GM18502 (cell line): Measurements from ENCODE around the gene TLE4.

Experiments
- ATAC-seq: cut with Tn5 transposase; IDR thresholded peaks from one replicate; pipeline ENCODE4 v1.9.1; 2021; ENCODE audit warnings: mild to moderate bottlenecking; ENCODE audit not compliant: unreplicated experiment, poor library complexity

The TLE4 gene

DNA sequence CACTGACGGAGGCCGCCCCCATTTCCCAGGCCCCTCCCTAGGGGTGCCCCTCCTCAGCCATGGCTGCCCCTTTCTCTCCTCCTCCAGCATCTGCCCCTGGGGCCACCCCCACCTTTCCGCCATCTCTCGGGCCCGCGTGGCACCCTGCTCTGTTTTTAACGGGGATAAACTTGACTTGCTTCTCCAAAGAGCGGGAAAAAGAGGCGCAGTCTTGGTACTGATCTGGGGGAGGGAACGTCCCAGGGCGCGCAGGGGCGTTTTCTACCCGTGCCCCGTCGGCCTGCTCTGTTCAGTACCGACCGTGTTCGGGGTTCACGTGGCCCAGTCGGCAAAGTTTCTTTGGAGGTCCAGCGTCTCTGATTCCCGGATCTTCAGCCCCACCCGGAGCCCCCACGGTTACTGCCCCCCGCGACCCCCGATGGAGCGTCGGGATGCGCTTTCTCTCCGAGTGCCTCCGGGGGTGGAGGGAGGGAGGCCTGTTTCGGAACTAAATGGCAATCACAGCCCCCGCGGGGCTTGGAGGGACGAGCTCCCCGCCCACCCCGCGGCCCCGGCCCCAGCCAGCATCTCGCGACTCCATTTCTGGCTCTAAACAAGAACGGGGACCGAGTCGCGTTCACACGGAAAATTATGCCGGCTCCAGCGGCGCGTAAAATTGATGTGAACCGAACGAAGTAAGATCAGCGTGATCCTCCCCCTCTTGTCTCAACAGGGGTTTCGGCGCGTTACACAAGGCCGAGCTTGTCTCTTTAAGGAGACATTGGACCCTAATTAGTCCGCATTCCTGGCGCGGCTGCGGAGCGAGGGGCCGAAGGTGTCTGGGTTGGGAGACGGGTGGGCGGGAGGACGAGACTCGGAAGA lies 1.1 kb upstream of the TLE4 start:
- no peak for ATAC-seq

DNA sequence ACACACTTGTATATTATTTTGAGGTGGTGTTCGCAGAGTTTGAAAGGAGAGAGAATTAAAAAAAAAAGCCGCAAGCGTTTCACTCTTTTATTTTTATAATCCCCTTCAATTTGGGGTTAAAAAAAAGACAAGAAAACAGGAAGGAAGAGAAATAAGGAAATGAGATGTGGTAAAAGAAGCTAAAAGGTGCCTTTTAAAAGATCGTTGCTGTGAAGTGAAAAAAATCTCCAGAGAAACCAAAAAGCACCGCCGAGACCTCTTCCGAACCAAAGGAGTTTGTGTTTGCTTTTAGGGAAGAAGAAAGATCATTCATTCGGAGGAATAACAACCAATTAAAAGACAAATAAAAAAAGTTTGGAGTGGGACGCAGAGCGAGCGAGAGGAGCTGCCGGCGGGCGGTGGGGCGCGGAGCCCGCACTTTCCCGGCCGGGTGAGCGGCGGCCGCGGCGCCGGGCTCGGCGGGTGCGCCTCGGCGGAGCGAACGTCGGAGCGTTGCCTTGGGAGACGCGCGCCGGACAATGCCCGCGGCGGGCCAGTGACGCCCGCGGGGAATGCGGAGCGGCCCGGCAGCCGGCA lies 355 bp downstream of the TLE4 start:
- ATAC-seq, result no peak

DNA sequence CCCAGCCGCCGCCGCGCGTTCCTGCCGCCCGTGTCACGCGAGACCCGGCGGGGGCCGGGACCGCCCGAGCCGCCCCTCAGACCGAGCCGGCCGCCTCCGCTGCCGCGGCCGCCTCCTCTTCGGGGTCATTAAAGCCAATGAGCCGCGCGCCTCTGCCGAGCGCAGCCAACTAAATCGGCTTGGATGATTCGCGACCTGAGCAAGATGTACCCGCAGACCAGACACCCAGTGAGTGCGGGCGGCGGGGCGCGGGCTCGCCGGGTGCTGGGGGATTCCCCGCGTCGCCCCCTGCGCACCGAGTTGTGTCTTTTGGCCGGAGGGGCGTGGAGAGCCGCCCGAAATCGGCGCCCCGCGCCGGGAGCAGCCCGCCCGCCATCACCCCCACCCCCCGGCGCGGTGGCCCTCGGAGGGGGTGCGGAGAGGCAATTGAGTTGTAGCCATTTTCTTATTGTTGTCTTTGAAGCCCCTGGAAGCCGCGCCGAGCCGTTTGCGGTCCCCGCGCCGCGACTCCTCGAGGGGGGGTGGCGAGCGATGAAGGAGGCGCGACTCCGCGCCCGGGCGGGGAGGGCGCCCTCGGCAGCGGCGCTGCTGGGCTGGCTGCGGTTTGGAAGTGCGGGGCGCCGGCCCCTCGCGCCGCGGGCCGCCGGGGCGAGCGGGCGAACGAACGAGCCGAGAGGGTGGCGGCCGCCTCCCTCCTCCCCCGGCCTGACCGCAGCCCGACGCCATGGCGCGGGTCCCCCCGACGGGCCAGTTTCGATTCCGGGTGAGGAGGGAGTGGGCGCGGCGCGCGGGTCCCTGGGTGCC lies 1.0 kb downstream of the TLE4 start:
- ATAC-seq, result no peak

DNA sequence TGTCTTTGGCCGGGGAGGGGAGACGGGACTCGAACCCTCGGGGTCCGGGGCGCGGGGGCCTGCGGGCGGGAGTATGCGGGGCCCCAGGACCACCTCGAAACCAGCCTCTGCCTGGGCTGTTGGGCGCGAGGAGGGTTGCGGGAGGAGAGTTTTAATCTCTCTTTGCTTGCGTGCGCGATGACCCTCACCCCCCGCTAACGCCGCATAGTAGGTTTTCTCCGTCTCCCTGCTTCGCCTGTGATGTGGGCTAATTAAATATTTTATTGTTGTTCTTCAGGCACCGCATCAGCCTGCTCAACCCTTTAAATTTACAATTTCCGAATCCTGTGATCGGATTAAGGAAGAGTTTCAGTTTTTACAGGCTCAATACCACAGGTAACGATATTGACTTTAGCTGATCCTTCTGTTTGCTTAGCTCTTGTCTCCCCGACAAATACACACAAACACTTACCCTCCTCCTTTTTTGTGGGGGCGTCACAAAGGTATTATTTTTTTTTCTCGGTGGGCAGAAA lies 1.7 kb downstream of the TLE4 start:
- no peak for ATAC-seq

DNA sequence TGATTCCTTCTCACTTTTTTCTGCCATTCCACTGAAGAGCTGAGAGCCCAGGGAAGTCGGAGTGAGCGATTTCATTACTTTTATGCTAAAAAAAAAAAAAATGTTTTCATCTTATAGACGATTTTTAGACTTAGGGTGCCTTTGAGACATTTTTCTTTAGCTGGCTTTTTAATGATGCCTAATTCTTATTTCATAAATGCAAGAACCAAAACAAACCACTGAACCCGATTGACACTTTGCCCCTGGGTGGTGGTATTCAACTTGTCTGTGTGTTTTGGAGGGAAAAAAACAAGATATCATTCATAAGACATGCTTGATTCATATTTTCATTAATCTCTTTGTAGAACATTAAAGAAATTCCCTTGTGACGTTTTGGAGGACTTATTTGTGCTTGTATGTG lies 2.4 kb downstream of the TLE4 start:
- ATAC-seq, result no peak

GRCh38 chr9:79574781-79575180 lies 3.0 kb downstream of the TLE4 start:
- no peak for ATAC-seq

DNA sequence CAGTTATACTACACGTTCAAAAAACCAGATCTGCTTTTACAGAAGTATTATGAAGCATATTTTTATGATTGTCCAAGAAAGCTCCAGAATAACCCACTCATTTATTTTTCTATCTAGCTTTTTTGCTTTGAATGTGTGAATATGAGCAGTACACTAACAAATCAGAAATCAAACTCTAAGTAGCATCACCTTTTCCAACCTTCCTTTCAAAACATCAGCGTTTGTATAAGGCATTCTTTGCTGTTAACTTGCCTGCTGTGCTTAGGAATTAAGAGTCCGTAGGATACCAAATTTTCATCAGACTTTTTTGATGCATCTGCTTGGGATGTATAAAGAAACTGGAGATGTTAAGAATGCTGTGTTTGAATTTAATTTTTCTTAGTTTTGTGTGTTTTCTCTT lies 3.8 kb downstream of the TLE4 start:
- ATAC-seq, result no peak

DNA sequence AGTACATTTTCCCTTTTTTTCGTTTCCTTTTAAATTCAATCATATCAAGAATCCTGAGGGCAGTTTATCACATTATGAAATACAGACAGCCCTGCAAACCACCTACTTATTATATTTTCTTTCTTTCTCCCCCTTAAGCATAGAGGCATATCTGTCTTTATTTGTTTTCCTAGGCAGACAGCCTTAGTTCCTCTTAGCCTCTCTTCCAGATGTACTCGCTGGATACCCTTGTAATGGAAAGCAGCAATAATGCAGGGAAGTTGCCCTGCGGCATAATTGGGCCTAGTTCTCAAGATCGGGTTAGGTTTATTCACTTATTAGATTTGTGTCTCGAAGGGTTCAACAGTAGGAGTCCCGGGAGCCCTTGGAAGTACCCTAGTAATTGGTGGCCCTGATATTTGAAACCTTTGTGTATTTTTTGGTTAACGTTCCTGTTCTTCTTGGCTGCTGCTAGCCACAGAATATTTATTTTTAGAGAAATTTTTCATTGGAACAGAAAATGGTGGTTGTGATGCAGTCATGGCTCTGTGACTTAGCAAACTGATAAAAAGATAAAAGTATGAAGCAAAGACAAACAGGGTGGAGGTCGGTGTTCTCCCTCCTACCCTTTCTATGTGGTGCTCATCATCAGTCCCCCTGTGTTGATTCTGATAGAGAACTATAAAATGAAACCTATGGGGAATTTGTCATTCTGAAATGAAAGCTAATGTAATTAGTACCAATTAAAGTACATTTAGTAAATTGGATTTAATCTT lies 6.4 kb downstream of the TLE4 start:
- no peak for ATAC-seq

DNA sequence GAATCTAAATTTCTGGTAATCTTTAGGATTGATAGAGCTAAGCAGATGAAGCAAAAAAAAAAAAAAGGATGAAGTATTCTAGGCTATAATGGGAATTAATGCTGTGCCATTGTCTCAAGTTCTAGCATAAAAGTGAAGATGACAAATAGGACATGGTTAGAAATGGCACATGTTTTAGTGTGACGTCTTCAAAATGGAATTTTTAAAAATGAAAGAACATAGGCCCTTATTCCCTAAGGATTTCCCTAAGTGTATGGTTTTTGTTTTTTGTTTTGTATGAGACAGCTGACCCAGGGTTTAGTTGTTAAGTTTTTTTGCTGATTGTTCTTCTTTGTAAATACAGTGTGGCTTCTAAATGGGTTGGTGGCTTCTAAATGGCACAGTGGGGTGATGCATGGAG lies 7.1 kb downstream of the TLE4 start:
- no peak for ATAC-seq

GRCh38 chr9:79579624-79580023 lies 7.9 kb downstream of the TLE4 start:
- ATAC-seq, result no peak

DNA sequence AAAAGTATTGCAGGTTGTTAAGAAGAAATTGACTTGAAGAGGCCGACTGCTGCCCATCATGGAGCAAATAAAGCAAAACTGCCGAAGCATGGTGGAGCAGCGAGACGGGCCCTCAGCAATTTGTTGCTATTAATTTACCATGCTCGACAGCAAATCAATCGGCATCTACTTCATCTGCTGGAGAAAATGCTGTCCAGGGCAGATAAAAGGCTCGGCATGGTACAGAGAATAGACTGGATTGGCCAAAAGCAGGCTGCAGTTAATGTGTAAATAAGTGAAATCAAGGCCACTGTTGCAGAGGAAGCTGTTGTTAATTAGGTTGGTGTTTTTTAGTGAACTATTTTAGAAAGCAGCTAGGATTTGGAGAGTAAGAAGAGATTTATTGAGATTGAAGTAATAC lies 8.3 kb downstream of the TLE4 start:
- no peak for ATAC-seq

DNA sequence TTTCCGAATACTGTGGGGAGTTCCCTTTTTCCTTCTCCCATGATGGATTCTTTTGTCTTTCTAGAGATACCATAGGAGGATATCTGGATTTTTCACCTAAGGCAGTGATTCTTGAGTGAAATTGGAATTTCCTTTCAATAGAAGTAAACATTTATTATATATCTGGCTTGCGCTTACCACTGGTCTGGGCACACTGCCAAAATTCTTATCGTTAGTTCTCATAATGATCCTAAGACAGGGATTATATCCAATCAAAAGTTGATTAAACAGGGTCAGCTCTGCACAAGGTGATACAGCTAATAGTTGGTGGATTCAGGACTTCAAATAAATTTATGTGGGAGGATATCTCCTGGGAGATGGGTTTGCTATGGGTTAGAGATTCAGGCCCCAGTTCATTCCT lies 9.6 kb downstream of the TLE4 start:
- ATAC-seq, result no peak

DNA sequence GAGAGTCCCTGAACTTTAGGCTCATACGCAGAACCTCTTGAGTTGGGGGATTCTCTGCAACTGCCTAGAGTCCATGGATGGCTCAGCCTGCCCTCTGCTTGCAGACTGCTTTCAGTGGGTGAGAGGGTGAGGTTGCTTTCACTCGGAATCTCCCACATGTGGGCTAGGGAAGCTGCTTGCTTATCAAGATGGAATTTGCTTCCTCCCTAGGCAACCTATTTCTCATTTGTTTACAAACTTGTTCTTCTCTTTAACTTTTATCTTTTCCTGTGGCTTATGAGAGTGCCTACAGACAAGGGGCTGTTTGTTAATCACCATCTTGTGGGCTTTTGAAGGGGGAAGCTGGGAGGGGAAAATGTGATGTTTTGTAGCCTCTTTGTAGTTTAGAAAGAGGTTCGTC lies 10.0 kb downstream of the TLE4 start:
- ATAC-seq, result no peak

DNA sequence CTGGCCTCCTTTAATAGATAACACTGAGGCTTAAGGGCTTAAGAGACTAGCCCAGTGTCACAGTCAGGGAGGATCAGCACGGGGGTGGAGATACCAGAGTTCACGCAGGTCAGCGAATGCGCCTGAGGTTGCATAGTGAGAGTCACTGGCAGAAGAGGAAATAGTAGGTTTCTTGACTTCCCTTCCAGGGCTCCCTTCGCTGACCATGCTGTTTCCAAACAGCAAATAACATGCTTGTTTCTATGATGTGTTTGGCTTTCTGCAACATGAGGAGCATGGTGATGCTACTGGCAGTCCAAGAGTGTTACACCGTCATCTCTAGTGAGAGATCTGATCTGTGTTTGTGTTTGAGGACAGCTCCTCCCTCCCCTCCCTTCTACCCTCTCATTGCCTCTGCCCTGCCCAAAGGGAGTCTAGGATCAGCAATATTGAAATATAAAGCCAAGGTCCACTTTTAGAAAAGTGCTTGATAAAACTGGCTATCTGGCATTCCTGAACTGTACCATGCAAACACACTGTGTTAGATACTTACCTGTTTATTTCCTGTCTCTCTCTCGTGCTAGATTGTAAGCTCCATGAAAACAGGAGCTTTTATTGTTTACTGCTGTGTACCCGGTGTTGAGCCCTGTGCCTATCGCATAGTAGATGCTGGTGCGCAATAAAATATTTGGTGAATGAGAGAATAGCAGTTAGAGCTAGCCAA lies 12.3 kb downstream of the TLE4 start:
- no peak for ATAC-seq

- no peak for ATAC-seq
Observed at GRCh38 chr9:79584655-79584982, 12.9 kb downstream of the TLE4 start.

GRCh38 chr9:79588488-79589223 lies 16.9 kb downstream of the TLE4 start:
- no peak for ATAC-seq

- ATAC-seq, result no peak
Observed at GRCh38 chr9:79591458-79591857, 19.7 kb downstream of the TLE4 start.

DNA sequence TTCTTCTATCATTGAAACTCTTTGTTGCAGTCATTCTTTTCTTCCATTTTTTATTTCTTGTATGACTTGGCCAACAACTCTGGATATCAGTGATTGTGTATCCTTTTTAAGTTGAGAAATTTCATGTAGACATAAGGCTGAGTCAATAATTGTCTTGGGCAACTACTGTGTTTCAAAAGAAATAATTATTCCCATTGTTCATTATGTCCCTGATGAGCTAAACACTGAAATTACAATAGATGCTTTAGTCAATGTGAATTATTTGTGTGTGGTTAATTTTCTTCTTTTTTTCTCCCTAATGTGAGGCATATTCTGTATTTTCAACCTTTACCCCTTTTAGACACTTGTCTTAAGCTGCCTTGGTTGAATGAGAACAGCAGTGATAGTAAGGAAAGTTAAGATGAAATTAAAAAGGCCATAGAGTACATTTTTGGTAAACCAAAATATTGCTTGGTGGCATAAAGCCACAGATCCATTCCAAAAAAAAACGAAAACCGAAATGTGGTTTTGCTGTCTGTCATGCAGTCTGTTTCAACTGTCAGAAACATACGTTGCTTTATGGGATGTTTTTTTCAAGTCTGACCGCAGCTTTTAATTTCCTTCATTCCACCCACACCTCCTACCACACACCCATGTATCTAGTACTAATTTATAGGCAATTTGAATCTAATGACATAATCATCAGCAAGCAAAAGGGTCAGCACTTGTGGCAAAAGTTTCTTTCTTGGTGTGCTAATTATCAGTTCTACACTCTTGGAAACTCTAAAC lies 21.1 kb downstream of the TLE4 start:
- peak; percentile 52 for ATAC-seq
